Effector memory CD4-positive, alpha-beta T cell (primary cell): Measurements from ENCODE around the gene FGF8.
A peak's percentile ranks its signal among the peaks of the same experiment; 100 is the strongest.
"Not testable (repeated sequence)": the region's sequence is repeated elsewhere in the genome, so short reads cannot be mapped to it uniquely, and the experiment has no call there.

ENCODE experiments used
- DNase-seq, 3 donors: peaks; one replicate each; pipeline ENCODE4 v3.0.0-alpha.2; 2020
- H3K27ac ChIP-seq: 2 replicates; pipeline ENCODE4 v1.7.0; 2013; ENCODE audit warnings: mild to moderate bottlenecking, low read length, moderate library complexity; ENCODE audit not compliant: insufficient read depth, poor library complexity, severe bottlenecking
- H3K27me3 ChIP-seq: replicated peaks from 2 replicates; pipeline ENCODE4 v1.7.0; 2013; ENCODE audit warnings: mild to moderate bottlenecking, low read length; ENCODE audit not compliant: insufficient read depth, control insufficient read depth, poor library complexity, severe bottlenecking
- H3K36me3 ChIP-seq: 2 replicates; pipeline ENCODE4 v1.7.0; 2013; ENCODE audit warnings: mild to moderate bottlenecking, low read length, moderate library complexity; ENCODE audit not compliant: control insufficient read depth, insufficient read depth
- H3K4me1 ChIP-seq: 2 replicates; pipeline ENCODE4 v1.7.0; 2013; ENCODE audit warnings: low read length, mild to moderate bottlenecking; ENCODE audit not compliant: control insufficient read depth, insufficient read depth, poor library complexity, severe bottlenecking
- H3K4me3 ChIP-seq: 2 replicates; pipeline ENCODE4 v1.7.0; 2013; ENCODE audit warnings: low read length, low read depth, mild to moderate bottlenecking; ENCODE audit not compliant: insufficient read depth, poor library complexity, severe bottlenecking
- H3K9me3 ChIP-seq: 2 replicates; pipeline ENCODE4 v1.7.0; 2013; ENCODE audit warnings: mild to moderate bottlenecking, low read length, moderate library complexity; ENCODE audit not compliant: control insufficient read depth

The FGF8 gene

GRCh38 chr10:101812606-101813005 lies 36.7 kb upstream of the FGF8 start:
- peaks cover 18% of the 10 kb centered on the region for H3K4me1 ChIP-seq
- H3K27ac ChIP-seq = no peak overlapping the region
- no peaks in the 10 kb centered on the region for H3K27me3 ChIP-seq
- H3K36me3 ChIP-seq = peaks cover 62% of the 10 kb centered on the region
- H3K4me3 ChIP-seq = no peak overlapping the region
- DNase-seq = no peak
- no peaks in the 10 kb centered on the region for H3K9me3 ChIP-seq

GRCh38 chr10:101807158-101807557 lies 31.2 kb upstream of the FGF8 start:
- peaks cover 2% of the 10 kb centered on the region for H3K4me1 ChIP-seq
- no peaks in the 10 kb centered on the region for H3K9me3 ChIP-seq
- no peak for DNase-seq
- H3K27me3 ChIP-seq = no peaks in the 10 kb centered on the region
- H3K4me3 ChIP-seq = no peak overlapping the region
- H3K36me3 ChIP-seq = peaks cover 90% of the 10 kb centered on the region
- H3K27ac ChIP-seq = no peak overlapping the region

- H3K9me3 ChIP-seq = no peaks in the 10 kb centered on the region
- H3K4me1 ChIP-seq = no peaks in the 10 kb centered on the region
- no peak for DNase-seq
- no peaks in the 10 kb centered on the region for H3K27me3 ChIP-seq
- H3K36me3 ChIP-seq = peaks cover 91% of the 10 kb centered on the region
- no peak overlapping the region for H3K27ac ChIP-seq
- H3K4me3 ChIP-seq = no peak overlapping the region
These were observed 27.6 kb upstream of the FGF8 start for GRCh38 chr10:101803511-101803910.

- no peaks in the 10 kb centered on the region for H3K9me3 ChIP-seq
- H3K4me1 ChIP-seq = no peaks in the 10 kb centered on the region
- no peak overlapping the region for H3K4me3 ChIP-seq
- no peak for DNase-seq
- H3K27me3 ChIP-seq = no peaks in the 10 kb centered on the region
- H3K27ac ChIP-seq = no peak overlapping the region
- H3K36me3 ChIP-seq = peaks cover 96% of the 10 kb centered on the region
These were observed 21.6 kb upstream of the FGF8 start for GRCh38 chr10:101797403-101798059.

- DNase-seq = no peak
These were observed 17.6 kb upstream of the FGF8 start for GRCh38 chr10:101793526-101793925.

GRCh38 chr10:101789686-101790085 lies 13.8 kb upstream of the FGF8 start:
- Histone ChIP-seq H3K36me3 (peaks cover 84% of the 10 kb centered on the region), H3K27me3 (no peaks in the 10 kb centered on the region), H3K9me3 (no peaks in the 10 kb centered on the region), H3K27ac (no peak overlapping the region), H3K4me3 (no peak overlapping the region), H3K4me1 (no peaks in the 10 kb centered on the region)
- DNase-seq = no peak

More at GRCh38 chr10:101793526-101793925, 17.6 kb upstream of the FGF8 start:
- no peaks in the 10 kb centered on the region for H3K4me1 ChIP-seq
- no peaks in the 10 kb centered on the region for H3K9me3 ChIP-seq
- no peaks in the 10 kb centered on the region for H3K27me3 ChIP-seq
- peaks cover 93% of the 10 kb centered on the region for H3K36me3 ChIP-seq
- no peak overlapping the region for H3K4me3 ChIP-seq
- H3K27ac ChIP-seq = no peak overlapping the region

GRCh38 chr10:101789231-101789630 lies 13.3 kb upstream of the FGF8 start:
- H3K27me3 ChIP-seq, H3K4me1 ChIP-seq, DNase-seq, H3K4me3 ChIP-seq, H3K9me3 ChIP-seq, H3K27ac ChIP-seq: not testable (repeated sequence)
- peaks cover 82% of the 10 kb centered on the region for H3K36me3 ChIP-seq

GRCh38 chr10:101785801-101786200 lies 9.9 kb upstream of the FGF8 start:
- H3K9me3 ChIP-seq = no peaks in the 10 kb centered on the region
- peaks cover 34% of the 10 kb centered on the region for H3K4me1 ChIP-seq
- peaks cover 49% of the 10 kb centered on the region for H3K36me3 ChIP-seq
- no peaks in the 10 kb centered on the region for H3K27me3 ChIP-seq
- no peak overlapping the region for H3K27ac ChIP-seq
- no peak for DNase-seq
- H3K4me3 ChIP-seq = no peak overlapping the region

GRCh38 chr10:101784558-101784957 lies 8.6 kb upstream of the FGF8 start:
- H3K9me3 ChIP-seq = no peaks in the 10 kb centered on the region
- no peak for DNase-seq
- H3K36me3 ChIP-seq = peaks cover 37% of the 10 kb centered on the region
- no peak overlapping the region for H3K4me3 ChIP-seq
- H3K27ac ChIP-seq = peak overlapping the region; percentile 34
- peaks cover 37% of the 10 kb centered on the region for H3K4me1 ChIP-seq
- H3K27me3 ChIP-seq = no peaks in the 10 kb centered on the region

GRCh38 chr10:101783736-101784118 lies 7.8 kb upstream of the FGF8 start:
- peaks cover 29% of the 10 kb centered on the region for H3K36me3 ChIP-seq
- H3K4me1 ChIP-seq = peaks cover 45% of the 10 kb centered on the region
- H3K9me3 ChIP-seq = no peaks in the 10 kb centered on the region
- H3K4me3 ChIP-seq = peak overlapping the region; percentile 56
- no peaks in the 10 kb centered on the region for H3K27me3 ChIP-seq
- DNase-seq = no peak
- H3K27ac ChIP-seq = peak overlapping the region; percentile 48
